SJCRH30 (cell line): Measurements from ENCODE around the gene TPP1. TPM values are rescaled to one million over a fixed set of nuclear protein-coding genes. Genes with fewer than 3 reads are reported as not detected.

Experiments
- DNase-seq, 2 experiments: peaks; one replicate each; pipeline ENCODE4 v3.0.0-alpha.2; 2015 to 2020
- H3K27ac ChIP-seq: fragments of 250-450 bp; sonication (Bioruptor Pico); 2 replicates; pipeline ENCODE4 v1.5.1; 2020; ENCODE audit warnings: mild to moderate bottlenecking, moderate library complexity
- H3K27me3 ChIP-seq: fragments of 250-450 bp; sonication (Bioruptor Pico); 2 replicates; pipeline ENCODE4 v1.5.1; 2020; ENCODE audit warnings: mild to moderate bottlenecking, moderate library complexity
- H3K36me3 ChIP-seq: fragments of 250-450 bp; sonication (Bioruptor Pico); 2 replicates; pipeline ENCODE4 v1.5.1; 2020; ENCODE audit warnings: mild to moderate bottlenecking, moderate library complexity
- H3K4me1 ChIP-seq: fragments of 250-450 bp; sonication (Bioruptor Pico); 2 replicates; pipeline ENCODE4 v1.5.1; 2020; ENCODE audit warnings: mild to moderate bottlenecking, moderate library complexity
- H3K4me3 ChIP-seq: fragments of 250-450 bp; sonication (Bioruptor Pico); 2 replicates; pipeline ENCODE4 v1.5.1; 2020; ENCODE audit warnings: mild to moderate bottlenecking, moderate library complexity
- H3K9me3 ChIP-seq: fragments of 250-450 bp; sonication (Bioruptor Pico); replicated peaks from 2 replicates; pipeline ENCODE4 v1.5.1; 2020; ENCODE audit warnings: mild to moderate bottlenecking, moderate library complexity
- total RNA-seq: library from RNA; depleted of rRNA; stranded (reverse); fragments of >200 nt; shearing (Covaris generic); gene quantifications from 2 replicates; pipeline ENCODE4 v1.2.3, GENCODE V29; 2014

Gene TPP1
- total RNA-seq, 1 experiment from 2014 or later: 8.7 TPM

GRCh38 chr11:6654281-6655019, 35.2 kb upstream of the TPP1 start:
- no peak for DNase-seq
- Histone ChIP-seq H3K9me3 (no peaks in the 10 kb centered on the region), H3K4me3 (peak overlapping the region; percentile 64), H3K27me3 (no peaks in the 10 kb centered on the region), H3K4me1 (no peaks in the 10 kb centered on the region; the same call in 1 of the 2 replicates), H3K36me3 (no peaks in the 10 kb centered on the region), H3K27ac (no peak overlapping the region)

GRCh38 chr11:6653656-6654055, 34.4 kb upstream of the TPP1 start:
- Histone ChIP-seq H3K9me3 (no peaks in the 10 kb centered on the region), H3K4me1 (no peaks in the 10 kb centered on the region; the same call in 1 of the 2 replicates), H3K4me3 (no peak overlapping the region), H3K27ac (no peak overlapping the region), H3K27me3 (no peaks in the 10 kb centered on the region), H3K36me3 (no peaks in the 10 kb centered on the region)
- DNase-seq: no peak

GRCh38 chr11:6653097-6653496, 33.9 kb upstream of the TPP1 start:
- no peak for DNase-seq
- H3K27me3 ChIP-seq: no peaks in the 10 kb centered on the region

GRCh38 chr11:6652182-6652581, 33.0 kb upstream of the TPP1 start:
- Histone ChIP-seq H3K4me1 (no peaks in the 10 kb centered on the region; the same call in 1 of the 2 replicates), H3K27ac (no peak overlapping the region), H3K4me3 (no peak overlapping the region), H3K36me3 (no peaks in the 10 kb centered on the region), H3K27me3 (no peaks in the 10 kb centered on the region), H3K9me3 (no peaks in the 10 kb centered on the region)
- DNase-seq: no peak

More at GRCh38 chr11:6653097-6653496, 33.9 kb upstream of the TPP1 start:
- Histone ChIP-seq H3K9me3 (no peaks in the 10 kb centered on the region), H3K4me3 (no peak overlapping the region), H3K36me3 (no peaks in the 10 kb centered on the region), H3K27ac (no peak overlapping the region), H3K4me1 (no peaks in the 10 kb centered on the region; the same call in 1 of the 2 replicates)

- no peaks in the 10 kb centered on the region for H3K9me3 ChIP-seq
- DNase-seq: no peak
- no peaks in the 10 kb centered on the region for H3K36me3 ChIP-seq
- H3K4me1 ChIP-seq: peaks cover 7% of the 10 kb centered on the region; the same call in 1 of the 2 replicates
- H3K27me3 ChIP-seq: no peaks in the 10 kb centered on the region
- H3K27ac ChIP-seq: no peak overlapping the region
- no peak overlapping the region for H3K4me3 ChIP-seq
Measured at GRCh38 chr11:6650980-6651379, 31.8 kb upstream of the TPP1 start.

- H3K4me3 ChIP-seq: no peak overlapping the region
- H3K27ac ChIP-seq: no peak overlapping the region
- H3K36me3 ChIP-seq: no peaks in the 10 kb centered on the region
- H3K4me1 ChIP-seq: peaks cover 8% of the 10 kb centered on the region; the same call in 1 of the 2 replicates
- DNase-seq: no peak
- H3K9me3 ChIP-seq: no peaks in the 10 kb centered on the region
- no peaks in the 10 kb centered on the region for H3K27me3 ChIP-seq
Measured at GRCh38 chr11:6650104-6650503, 30.9 kb upstream of the TPP1 start.

GRCh38 chr11:6648501-6648900, 29.3 kb upstream of the TPP1 start:
- H3K27me3 ChIP-seq: no peaks in the 10 kb centered on the region
- H3K4me1 ChIP-seq: peaks cover 8% of the 10 kb centered on the region; the same call in 1 of the 2 replicates
- DNase-seq: no peak

GRCh38 chr11:6647836-6648235, 28.6 kb upstream of the TPP1 start:
- DNase-seq: no peak
- Histone ChIP-seq H3K9me3 (no peaks in the 10 kb centered on the region), H3K4me3 (no peak overlapping the region), H3K4me1 (peaks cover 8% of the 10 kb centered on the region; the same call in 1 of the 2 replicates), H3K27ac (no peak overlapping the region), H3K36me3 (no peaks in the 10 kb centered on the region), H3K27me3 (no peaks in the 10 kb centered on the region)

More at GRCh38 chr11:6648501-6648900, 29.3 kb upstream of the TPP1 start:
- Histone ChIP-seq H3K36me3 (no peaks in the 10 kb centered on the region), H3K9me3 (no peaks in the 10 kb centered on the region), H3K27ac (no peak overlapping the region), H3K4me3 (no peak overlapping the region)

GRCh38 chr11:6646918-6647679, 27.9 kb upstream of the TPP1 start:
- Histone ChIP-seq H3K27ac (no peak overlapping the region), H3K27me3 (no peaks in the 10 kb centered on the region), H3K4me3 (no peak overlapping the region), H3K9me3 (no peaks in the 10 kb centered on the region), H3K4me1 (peaks cover 8% of the 10 kb centered on the region; the same call in 1 of the 2 replicates), H3K36me3 (no peaks in the 10 kb centered on the region)
- no peak for DNase-seq

GRCh38 chr11:6646576-6646917, 27.3 kb upstream of the TPP1 start:
- no peak for DNase-seq
- H3K9me3 ChIP-seq: no peaks in the 10 kb centered on the region
- no peak overlapping the region for H3K4me3 ChIP-seq
- H3K27ac ChIP-seq: no peak overlapping the region
- peaks cover 8% of the 10 kb centered on the region; the same call in 1 of the 2 replicates for H3K4me1 ChIP-seq
- H3K27me3 ChIP-seq: no peaks in the 10 kb centered on the region
- no peaks in the 10 kb centered on the region for H3K36me3 ChIP-seq

GRCh38 chr11:6646071-6646470, 26.8 kb upstream of the TPP1 start:
- no peaks in the 10 kb centered on the region for H3K36me3 ChIP-seq
- H3K27ac ChIP-seq: no peak overlapping the region
- H3K27me3 ChIP-seq: no peaks in the 10 kb centered on the region
- H3K9me3 ChIP-seq: no peaks in the 10 kb centered on the region
- peak in 1 of 2 experiments; percentile 34 for DNase-seq
- peaks cover 8% of the 10 kb centered on the region; the same call in 1 of the 2 replicates for H3K4me1 ChIP-seq
- H3K4me3 ChIP-seq: no peak overlapping the region

- Histone ChIP-seq H3K27ac (no peak overlapping the region), H3K9me3 (no peaks in the 10 kb centered on the region), H3K36me3 (no peaks in the 10 kb centered on the region), H3K27me3 (no peaks in the 10 kb centered on the region), H3K4me1 (peaks cover 8% of the 10 kb centered on the region; the same call in 1 of the 2 replicates), H3K4me3 (no peak overlapping the region)
- no peak for DNase-seq
Measured at GRCh38 chr11:6642957-6643356, 23.7 kb upstream of the TPP1 start.

- H3K4me1 ChIP-seq: peaks cover 3% of the 10 kb centered on the region; the same call in 1 of the 2 replicates
- no peaks in the 10 kb centered on the region for H3K27me3 ChIP-seq
- H3K27ac ChIP-seq: no peak overlapping the region
- DNase-seq: no peak
- no peaks in the 10 kb centered on the region for H3K9me3 ChIP-seq
- H3K4me3 ChIP-seq: no peak overlapping the region
- no peaks in the 10 kb centered on the region for H3K36me3 ChIP-seq
Measured at GRCh38 chr11:6640985-6641701, 21.9 kb upstream of the TPP1 start.

- Histone ChIP-seq H3K9me3 (no peaks in the 10 kb centered on the region), H3K36me3 (no peaks in the 10 kb centered on the region; the same call in 1 of the 2 replicates), H3K27ac (no peak overlapping the region), H3K4me1 (peaks cover 5% of the 10 kb centered on the region; the same call in 1 of the 2 replicates), H3K27me3 (no peaks in the 10 kb centered on the region), H3K4me3 (no peak overlapping the region)
- DNase-seq: no peak
Measured at GRCh38 chr11:6640036-6640984, 21.1 kb upstream of the TPP1 start.
